ENCODE results near the gene TPRKB.
"Not testable (repeated sequence)": the region's sequence is repeated elsewhere in the genome, so short reads cannot be mapped to it uniquely, and the experiment has no call there.

TPRKB gene

DNA sequence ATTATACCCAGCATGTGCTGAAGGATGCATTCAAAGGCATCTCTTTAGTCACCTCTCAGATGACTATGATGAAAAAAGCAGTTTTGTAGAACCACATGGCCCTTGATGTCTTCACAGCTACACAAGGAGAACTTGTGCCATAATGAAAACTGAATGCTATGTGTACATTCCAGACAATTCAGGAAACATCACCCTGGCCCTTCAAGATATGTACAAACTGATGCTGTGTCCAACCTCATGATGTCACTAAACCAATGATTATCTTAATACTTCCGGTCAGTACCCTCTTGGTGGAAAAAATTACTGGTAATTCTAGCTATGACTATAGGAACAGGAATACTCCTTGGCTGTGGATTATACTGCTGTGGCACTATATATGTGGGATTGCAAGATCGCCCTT, 22.8 kb upstream of the TPRKB start:
- no peak for TF ChIP-seq CTCF (IDR thresholded peaks at IDR 0.05; ENCODE audit: low read depth, low read length, missing control alignments)
- in situ Hi-C loops (cut with HindIII; ENCODE audit: low sequenced_read_pairs), result no loop called here
- H3K4me3 ChIP-seq (ENCODE audit: low read depth, low read length), result no peak overlapping the region
- DNase-seq (ENCODE audit: low read depth), result no peak

- DNase-seq (ENCODE audit: low read depth), result peak; percentile 24
- TF ChIP-seq CTCF (IDR thresholded peaks at IDR 0.05; ENCODE audit: low read depth, low read length, missing control alignments), result no peak
- in situ Hi-C loops (cut with HindIII; ENCODE audit: low sequenced_read_pairs), result no loop called here
- no peak overlapping the region for H3K4me3 ChIP-seq (ENCODE audit: low read depth, low read length)
Observed at GRCh38 chr2:73759285-73759764, 22.2 kb upstream of the TPRKB start.

DNA sequence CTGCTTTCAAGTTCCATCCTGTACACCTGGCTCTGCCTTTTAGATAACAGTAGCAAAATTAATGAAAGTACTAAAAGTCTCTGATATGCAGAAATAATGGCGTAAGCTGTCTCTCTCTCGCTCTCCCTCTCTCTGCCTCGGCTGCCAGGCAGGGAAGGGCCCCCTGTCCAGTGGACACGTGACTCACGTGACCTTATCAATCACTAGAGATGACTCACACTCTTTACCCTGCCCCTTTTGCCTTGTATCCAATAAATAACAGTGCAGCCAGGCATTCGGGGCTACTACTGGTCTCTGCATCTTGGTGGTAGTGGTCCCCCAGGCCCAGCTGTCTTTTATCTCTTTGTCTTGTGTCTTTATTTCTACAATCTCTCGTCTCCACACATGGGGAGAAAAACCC, 17.2 kb upstream of the TPRKB start:
- not testable (repeated sequence) for DNase-seq (ENCODE audit: low read depth)

GRCh38 chr2:73749314-73749713, 12.2 kb upstream of the TPRKB start:
- TF ChIP-seq CTCF (IDR thresholded peaks at IDR 0.05; ENCODE audit: low read depth, low read length, missing control alignments), result no peak
- no peak overlapping the region for H3K4me3 ChIP-seq (ENCODE audit: low read depth, low read length)
- DNase-seq (ENCODE audit: low read depth), result no peak
- in situ Hi-C loops (cut with HindIII; ENCODE audit: low sequenced_read_pairs), result no loop called here

More for the DNA sequence above, 17.2 kb upstream of the TPRKB start:
- H3K4me3 ChIP-seq (ENCODE audit: low read depth, low read length); in situ Hi-C loops (cut with HindIII; ENCODE audit: low sequenced_read_pairs): not testable (repeated sequence)

DNA sequence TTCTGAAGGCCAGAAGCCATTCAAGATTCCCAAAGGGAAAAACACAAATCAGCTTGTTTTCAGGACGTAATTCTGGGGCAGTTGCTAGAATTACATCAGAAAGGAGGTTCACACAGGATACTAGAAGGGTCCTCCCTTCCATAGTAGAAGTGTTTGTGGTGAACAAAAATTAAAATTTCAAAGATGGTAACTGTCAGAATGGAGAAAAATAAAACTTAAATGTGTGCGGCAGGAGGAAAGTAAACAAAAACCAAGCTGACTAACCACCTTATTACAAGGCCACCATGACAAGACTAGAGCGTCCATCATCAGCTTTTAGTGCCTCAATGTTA, 9.7 kb upstream of the TPRKB start:
- TF ChIP-seq CTCF (IDR thresholded peaks at IDR 0.05; ENCODE audit: low read depth, low read length, missing control alignments), result no peak
- H3K4me3 ChIP-seq (ENCODE audit: low read depth, low read length), result no peak overlapping the region
- in situ Hi-C loops (cut with HindIII; ENCODE audit: low sequenced_read_pairs), result no loop called here
- DNase-seq (ENCODE audit: low read depth), result no peak

GRCh38 chr2:73746015-73746876, 9.1 kb upstream of the TPRKB start:
- no peak overlapping the region for H3K4me3 ChIP-seq (ENCODE audit: low read depth, low read length)
- DNase-seq (ENCODE audit: low read depth), result no peak
- in situ Hi-C loops (cut with HindIII; ENCODE audit: low sequenced_read_pairs), result no loop called here
- TF ChIP-seq CTCF (IDR thresholded peaks at IDR 0.05; ENCODE audit: low read depth, low read length, missing control alignments), result no peak

DNA sequence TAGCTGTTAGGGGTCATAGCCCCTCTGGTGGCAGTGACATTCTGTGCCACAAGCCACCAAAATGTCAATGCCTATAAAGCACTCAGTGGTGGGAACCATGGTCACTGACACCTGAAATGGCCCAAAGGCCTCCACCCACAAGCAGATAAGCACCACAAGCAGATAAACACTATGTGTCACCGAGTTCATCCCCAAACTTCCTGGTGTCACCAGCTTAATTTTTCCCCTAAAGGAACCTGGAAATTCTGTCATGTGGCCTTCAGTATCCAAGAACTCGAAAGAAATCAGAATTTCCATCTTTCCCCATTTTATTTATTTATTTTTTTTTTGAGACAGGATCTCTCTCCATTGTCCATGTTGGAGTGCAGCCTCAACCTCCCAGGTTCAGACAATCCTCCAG, 3.6 kb upstream of the TPRKB start:
- in situ Hi-C loops (cut with HindIII; ENCODE audit: low sequenced_read_pairs), result no loop called here
- no peak overlapping the region for H3K4me3 ChIP-seq (ENCODE audit: low read depth, low read length)
- TF ChIP-seq CTCF (IDR thresholded peaks at IDR 0.05; ENCODE audit: low read depth, low read length, missing control alignments), result no peak
- no peak for DNase-seq (ENCODE audit: low read depth)

Measured in astrocyte of the cerebellum (primary cell).